Esophagus squamous epithelium (tissue), 4 donors: ENCODE results near the gene RBBP8NL.

ENCODE experiments used
- POLR2A ChIP-seq, 4 donors: fragments of 450-650 bp; IDR thresholded peaks; one replicate each; pipeline ENCODE4 v1.6.1; 2017; ENCODE audit warnings: antibody characterized with exemption in 4 of 4, mild to moderate bottlenecking in 4 of 4, moderate library complexity in 3 of 4
- TF ChIP-seq, protein P1 (sequence below), 6 experiments: fragments of 450-650 bp in 4 of 6; fragments of 200-600 bp in 2 of 6; sonication (generic) in 2 of 6; IDR thresholded peaks; one replicate each; pipeline ENCODE4 v1.5.1; 2016 to 2019; ENCODE audit warnings: antibody characterized with exemption in 6 of 6, mild to moderate bottlenecking in 4 of 6, moderate library complexity in 4 of 6

DNA sequence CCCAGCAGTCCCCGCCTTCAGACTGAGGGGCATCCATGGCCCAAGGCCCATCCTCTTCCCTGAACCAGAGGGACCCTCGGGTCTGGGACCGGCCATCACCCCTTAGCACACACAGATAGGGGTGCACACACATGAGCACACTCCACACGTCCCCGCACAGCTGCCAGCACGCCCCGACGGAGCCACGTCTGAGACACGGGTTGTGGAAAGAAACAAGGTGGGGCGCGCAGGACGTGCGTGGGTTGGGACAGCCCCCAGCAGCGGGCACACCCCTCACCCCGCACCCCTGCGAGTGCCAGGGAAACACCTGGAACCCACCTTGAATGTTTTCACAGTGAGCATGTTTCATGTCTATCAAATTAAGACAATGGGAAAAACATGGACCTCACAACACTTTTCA is 42.0 kb upstream of the RBBP8NL start:
- TF ChIP-seq, protein P1, sequence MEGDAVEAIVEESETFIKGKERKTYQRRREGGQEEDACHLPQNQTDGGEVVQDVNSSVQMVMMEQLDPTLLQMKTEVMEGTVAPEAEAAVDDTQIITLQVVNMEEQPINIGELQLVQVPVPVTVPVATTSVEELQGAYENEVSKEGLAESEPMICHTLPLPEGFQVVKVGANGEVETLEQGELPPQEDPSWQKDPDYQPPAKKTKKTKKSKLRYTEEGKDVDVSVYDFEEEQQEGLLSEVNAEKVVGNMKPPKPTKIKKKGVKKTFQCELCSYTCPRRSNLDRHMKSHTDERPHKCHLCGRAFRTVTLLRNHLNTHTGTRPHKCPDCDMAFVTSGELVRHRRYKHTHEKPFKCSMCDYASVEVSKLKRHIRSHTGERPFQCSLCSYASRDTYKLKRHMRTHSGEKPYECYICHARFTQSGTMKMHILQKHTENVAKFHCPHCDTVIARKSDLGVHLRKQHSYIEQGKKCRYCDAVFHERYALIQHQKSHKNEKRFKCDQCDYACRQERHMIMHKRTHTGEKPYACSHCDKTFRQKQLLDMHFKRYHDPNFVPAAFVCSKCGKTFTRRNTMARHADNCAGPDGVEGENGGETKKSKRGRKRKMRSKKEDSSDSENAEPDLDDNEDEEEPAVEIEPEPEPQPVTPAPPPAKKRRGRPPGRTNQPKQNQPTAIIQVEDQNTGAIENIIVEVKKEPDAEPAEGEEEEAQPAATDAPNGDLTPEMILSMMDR (IDR thresholded peaks at IDR 0.05) = no peak
- TF ChIP-seq POLR2A (IDR thresholded peaks at IDR 0.05) = no peak
